HFFc6 (cell line): ENCODE data around the gene SELENOO. TPM values are rescaled to one million over a fixed set of nuclear protein-coding genes. Genes with fewer than 3 reads are reported as not detected.

Experiments
- DNase-seq: peaks from one replicate; pipeline ENCODE4 v3.0.0-alpha.2; 2018
- H3K27ac Mint-ChIP-seq: 2 replicates; pipeline ENCODE4 v1.8.0; 2020; ENCODE audit warnings: mild to moderate bottlenecking, mixed read lengths
- H3K27me3 Mint-ChIP-seq: 2 replicates; pipeline ENCODE4 v1.8.0; 2021; ENCODE audit warnings: mild to moderate bottlenecking, moderate library complexity, mixed read lengths; ENCODE audit not compliant: insufficient read depth
- H3K36me3 Mint-ChIP-seq: 2 replicates; pipeline ENCODE4 v1.8.0; 2021; ENCODE audit warnings: low read depth, mixed read lengths
- H3K4me1 Mint-ChIP-seq: 2 replicates; pipeline ENCODE4 v1.8.0; 2020; ENCODE audit warnings: low read depth, mixed read lengths
- H3K4me3 Mint-ChIP-seq: 2 replicates; pipeline ENCODE4 v1.8.0; 2020; ENCODE audit warnings: mild to moderate bottlenecking, moderate library complexity, mixed read lengths
- H3K9me3 Mint-ChIP-seq: 2 replicates; pipeline ENCODE4 v1.8.0; 2020; ENCODE audit warnings: mild to moderate bottlenecking, mixed read lengths
- CTCF ChIP-seq: fragments of 200-600 bp; sonication (generic); IDR thresholded peaks from 2 replicates; pipeline ENCODE4 v1.5.0; 2021; ENCODE audit warnings: antibody characterized with exemption, mild to moderate bottlenecking
- total RNA-seq, 6 experiments: library from RNA; stranded (reverse); fragmentation: NEBNext Ultra II Directional; extraction: Animal tissue kit (Norgen Biotek cat#: 25700); gene quantifications; 2 replicates in 1 of 6; 3 replicates in 5 of 6; pipeline ENCODE4 v1.2.3, GENCODE V29; 2021

The SELENOO gene
- total RNA-seq, 6 experiments from 2014 or later: 14.4 to 18.0 (median 16.0) TPM

GRCh38 chr22:50208939-50209892 lies 8.4 kb downstream of the SELENOO start:
- no peak for TF ChIP-seq CTCF
- Mint-ChIP-seq H3K4me1 (no peaks in the 10 kb centered on the region), H3K9me3 (no peaks in the 10 kb centered on the region), H3K27ac (no peak overlapping the region), H3K36me3 (peaks cover 32% of the 10 kb centered on the region), H3K27me3 (peaks cover 8% of the 10 kb centered on the region), H3K4me3 (no peak overlapping the region)
- no peak for DNase-seq

GRCh38 chr22:50209893-50210292 lies 9.1 kb downstream of the SELENOO start:
- Mint-ChIP-seq H3K27ac (0 out of 2 replicates have a peak overlapping the region, but pooled peaks have one; percentile 1), H3K4me3 (peak overlapping the region; percentile 18; the same call in 1 of the 2 replicates)

GRCh38 chr22:50210378-50211139 lies 9.7 kb downstream of the SELENOO start:
- no peaks in the 10 kb centered on the region for H3K9me3 Mint-ChIP-seq
- no peak for DNase-seq
- H3K27ac Mint-ChIP-seq: no peak overlapping the region
- peaks cover 8% of the 10 kb centered on the region for H3K27me3 Mint-ChIP-seq
- TF ChIP-seq CTCF: no peak
- H3K36me3 Mint-ChIP-seq: peaks cover 37% of the 10 kb centered on the region
- H3K4me1 Mint-ChIP-seq: no peaks in the 10 kb centered on the region
- no peak overlapping the region for H3K4me3 Mint-ChIP-seq

More at GRCh38 chr22:50209893-50210292, 9.1 kb downstream of the SELENOO start:
- Mint-ChIP-seq H3K4me1 (no peaks in the 10 kb centered on the region), H3K9me3 (no peaks in the 10 kb centered on the region), H3K36me3 (peaks cover 35% of the 10 kb centered on the region), H3K27me3 (peaks cover 8% of the 10 kb centered on the region)
- peak; percentile 53 for DNase-seq
- peak; percentile 90 for TF ChIP-seq CTCF

- TF ChIP-seq CTCF: no peak
- Mint-ChIP-seq H3K9me3 (no peaks in the 10 kb centered on the region), H3K4me3 (no peak overlapping the region), H3K27me3 (peaks cover 8% of the 10 kb centered on the region), H3K4me1 (no peaks in the 10 kb centered on the region), H3K27ac (no peak overlapping the region), H3K36me3 (peaks cover 37% of the 10 kb centered on the region)
- DNase-seq: no peak
These were observed 10.3 kb downstream of the SELENOO start for GRCh38 chr22:50211147-50211546.

- H3K36me3 Mint-ChIP-seq: peaks cover 37% of the 10 kb centered on the region
- H3K27me3 Mint-ChIP-seq: peaks cover 9% of the 10 kb centered on the region
- TF ChIP-seq CTCF: no peak
- no peak overlapping the region for H3K4me3 Mint-ChIP-seq
- DNase-seq: no peak
- H3K4me1 Mint-ChIP-seq: no peaks in the 10 kb centered on the region
- peak overlapping the region; percentile 19; the same call in 1 of the 2 replicates for H3K27ac Mint-ChIP-seq
- no peaks in the 10 kb centered on the region for H3K9me3 Mint-ChIP-seq
These were observed 12.5 kb downstream of the SELENOO start for GRCh38 chr22:50213263-50213662.
